Dendritic cell treated with granulocyte-macrophage colony-stimulating factor and Interleukin-4, amounts not matched to agents 40 ng/mL and 50 ng/mL, for 4 days (primary cell): ENCODE measurements around the gene ATF7.
"Not testable (repeated sequence)": the region's sequence is repeated elsewhere in the genome, so short reads cannot be mapped to it uniquely, and the experiment has no call there.

Experiments
- H3K27ac Mint-ChIP-seq: one replicate; pipeline ENCODE4 v1.8.0; 2022; ENCODE audit warnings: mild to moderate bottlenecking, mixed read lengths
- H3K27me3 Mint-ChIP-seq: one replicate; pipeline ENCODE4 v1.8.0; 2022; ENCODE audit warnings: mild to moderate bottlenecking, mixed read lengths
- H3K36me3 Mint-ChIP-seq: one replicate; pipeline ENCODE4 v1.8.0; 2022; ENCODE audit warnings: low read depth, mixed read lengths
- H3K4me1 Mint-ChIP-seq: one replicate; pipeline ENCODE4 v1.8.0; 2022; ENCODE audit warnings: low read depth, mixed read lengths
- H3K4me3 Mint-ChIP-seq: one replicate; pipeline ENCODE4 v1.8.0; 2022; ENCODE audit warnings: mild to moderate bottlenecking, moderate library complexity, mixed read lengths
- H3K9me3 Mint-ChIP-seq: one replicate; pipeline ENCODE4 v1.8.0; 2022; ENCODE audit warnings: mixed read lengths
- intact Hi-C: fragments of 100-400 bp; cut with micrococcal nuclease; formaldehyde crosslinking; loops from one replicate; pipeline ENCODE4 v1.15.0; 2022

The ATF7 gene

DNA sequence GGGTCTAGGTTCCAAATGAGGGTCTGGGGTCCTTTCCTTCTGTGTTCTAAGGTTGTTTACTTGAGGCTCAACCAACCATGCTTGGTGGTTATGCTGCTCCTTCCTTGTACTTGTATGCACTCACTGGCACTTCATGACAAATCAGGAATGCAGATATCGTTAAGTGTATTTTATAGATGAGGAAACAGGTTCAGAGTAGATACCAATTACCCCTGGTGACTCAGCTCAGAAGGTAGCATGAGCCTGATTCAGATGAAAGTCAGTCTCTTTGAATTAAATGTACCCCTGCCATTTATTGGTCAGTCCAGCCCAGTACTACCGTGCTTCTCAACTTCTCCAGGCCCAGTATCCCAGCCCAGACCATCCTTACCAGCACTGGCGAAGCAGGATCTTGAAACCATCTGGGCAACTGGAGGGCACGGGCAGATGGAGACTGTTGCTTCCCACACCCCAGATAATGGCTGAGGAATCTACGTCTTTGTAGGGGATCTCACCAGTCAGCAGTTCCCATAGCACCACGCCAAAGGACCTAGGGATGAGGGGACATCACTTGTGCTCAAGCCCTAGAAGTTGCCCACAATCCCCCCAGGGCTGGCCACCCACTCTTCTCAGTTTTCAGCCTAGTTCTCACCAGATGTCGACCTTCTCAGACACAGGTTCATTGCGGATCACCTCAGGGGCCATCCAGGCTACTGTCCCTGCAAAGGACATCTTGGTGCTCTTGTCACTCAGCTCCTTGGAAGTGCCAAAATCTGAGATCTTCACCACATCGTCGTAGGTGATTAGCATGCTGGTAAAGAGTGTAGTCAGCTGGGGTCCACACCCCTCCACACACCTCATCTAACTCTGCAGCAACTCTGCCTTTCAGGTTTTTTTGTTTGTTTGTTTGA lies 141.3 kb downstream of the ATF7 start:
- no peak overlapping the region for H3K27ac Mint-ChIP-seq
- no peaks in the 10 kb centered on the region for H3K27me3 Mint-ChIP-seq
- peaks cover 85% of the 10 kb centered on the region for H3K36me3 Mint-ChIP-seq
- no peaks in the 10 kb centered on the region for H3K4me1 Mint-ChIP-seq
- intact Hi-C loops = no loop called here
- H3K4me3 Mint-ChIP-seq = no peak overlapping the region
- H3K9me3 Mint-ChIP-seq = no peaks in the 10 kb centered on the region

DNA sequence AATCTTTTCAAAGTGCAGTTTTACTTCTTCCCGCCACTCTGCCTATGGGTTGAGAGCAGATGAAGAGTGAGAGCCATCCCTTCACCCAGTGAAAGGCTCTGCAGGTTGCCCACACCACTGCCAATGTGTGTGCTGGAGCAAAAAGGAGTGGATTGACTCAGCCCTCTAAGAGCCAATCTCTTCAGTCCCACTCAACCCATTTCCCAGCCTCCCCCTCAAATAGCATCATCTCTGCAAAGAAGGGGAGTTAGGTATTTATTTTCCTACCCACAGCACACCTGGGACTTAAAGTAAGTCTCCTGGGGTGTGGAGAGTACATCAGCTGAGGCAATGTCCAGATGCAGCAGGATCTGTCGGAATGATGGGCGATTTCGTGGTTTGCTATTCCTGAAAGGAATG lies 142.2 kb downstream of the ATF7 start:
- H3K4me1 Mint-ChIP-seq = no peaks in the 10 kb centered on the region
- intact Hi-C loops = no loop called here
- H3K36me3 Mint-ChIP-seq = peaks cover 94% of the 10 kb centered on the region
- H3K4me3 Mint-ChIP-seq = no peak overlapping the region
- no peaks in the 10 kb centered on the region for H3K9me3 Mint-ChIP-seq
- no peak overlapping the region for H3K27ac Mint-ChIP-seq
- no peaks in the 10 kb centered on the region for H3K27me3 Mint-ChIP-seq

DNA sequence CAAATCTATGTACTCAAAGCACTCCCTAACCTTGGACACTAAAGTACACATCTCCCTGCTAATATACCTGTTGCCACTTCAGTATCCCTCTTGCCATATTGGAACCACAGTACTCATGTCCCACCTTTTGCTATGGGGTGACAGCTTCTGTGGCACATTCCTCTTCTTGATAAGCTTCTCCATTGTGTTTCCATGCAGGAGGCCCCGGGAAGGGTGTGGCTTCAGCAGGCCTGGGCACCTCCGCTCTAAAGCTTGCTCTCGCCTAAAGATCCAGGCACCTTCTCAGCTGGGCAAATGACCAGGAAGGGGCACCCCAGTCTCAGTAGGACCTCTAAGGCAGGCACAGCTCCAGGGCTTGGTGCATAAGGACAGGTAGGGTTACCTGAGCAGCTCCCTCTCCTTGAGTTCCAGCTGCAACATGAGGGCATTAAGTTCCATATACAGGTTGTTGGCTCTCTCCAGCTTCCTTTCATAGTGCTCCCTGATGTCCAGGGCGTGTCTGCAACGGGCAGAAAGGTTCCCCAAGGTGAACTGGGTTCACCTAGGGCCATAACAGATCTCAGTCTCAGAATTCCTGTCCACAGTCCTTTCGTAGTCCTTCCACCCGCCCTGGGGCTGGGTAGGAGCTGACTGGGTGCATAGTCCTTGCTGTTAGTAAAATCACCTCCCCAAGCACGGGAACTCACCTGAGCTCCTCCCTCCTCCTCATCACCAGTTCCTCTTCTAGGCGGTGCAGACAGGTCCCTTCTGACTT lies 142.8 kb downstream of the ATF7 start:
- no peak overlapping the region for H3K27ac Mint-ChIP-seq
- H3K4me3 Mint-ChIP-seq = no peak overlapping the region
- no peaks in the 10 kb centered on the region for H3K4me1 Mint-ChIP-seq
- H3K27me3 Mint-ChIP-seq = no peaks in the 10 kb centered on the region
- peaks cover 99% of the 10 kb centered on the region for H3K36me3 Mint-ChIP-seq
- H3K9me3 Mint-ChIP-seq = no peaks in the 10 kb centered on the region
- intact Hi-C loops = no loop called here

DNA sequence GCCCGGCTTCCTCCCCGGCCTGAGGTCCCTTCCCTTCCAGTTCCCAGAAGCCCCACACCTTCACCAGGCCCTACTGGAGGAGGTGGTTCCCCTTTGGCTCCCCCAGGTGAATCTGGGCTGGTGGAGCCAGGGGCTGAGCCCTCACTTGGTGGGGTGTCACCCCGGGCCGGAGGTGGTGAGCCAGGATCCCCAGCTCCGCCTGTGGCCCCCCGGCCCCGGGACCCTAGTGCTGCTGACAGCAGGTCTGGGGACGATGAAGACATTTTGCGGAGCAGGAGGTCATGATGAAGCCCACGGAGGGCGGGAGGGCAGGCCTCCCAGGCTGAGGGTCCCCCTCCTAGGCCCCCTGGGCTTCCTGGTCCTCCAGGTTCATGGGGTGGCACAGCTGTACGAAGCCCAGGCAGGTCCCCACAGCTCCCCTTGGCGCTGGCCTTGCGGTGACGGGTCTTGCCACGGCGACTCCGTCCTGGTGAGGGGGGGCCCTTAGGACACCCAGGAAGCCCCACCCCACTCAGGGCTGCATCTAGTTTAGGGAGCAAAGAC lies 143.5 kb downstream of the ATF7 start:
- Mint-ChIP-seq H3K9me3 (no peaks in the 10 kb centered on the region), H3K4me1 (no peaks in the 10 kb centered on the region), H3K27ac (no peak overlapping the region), H3K4me3 (no peak overlapping the region), H3K27me3 (no peaks in the 10 kb centered on the region), H3K36me3 (peaks cover 99% of the 10 kb centered on the region)
- intact Hi-C loops = no loop called here

DNA sequence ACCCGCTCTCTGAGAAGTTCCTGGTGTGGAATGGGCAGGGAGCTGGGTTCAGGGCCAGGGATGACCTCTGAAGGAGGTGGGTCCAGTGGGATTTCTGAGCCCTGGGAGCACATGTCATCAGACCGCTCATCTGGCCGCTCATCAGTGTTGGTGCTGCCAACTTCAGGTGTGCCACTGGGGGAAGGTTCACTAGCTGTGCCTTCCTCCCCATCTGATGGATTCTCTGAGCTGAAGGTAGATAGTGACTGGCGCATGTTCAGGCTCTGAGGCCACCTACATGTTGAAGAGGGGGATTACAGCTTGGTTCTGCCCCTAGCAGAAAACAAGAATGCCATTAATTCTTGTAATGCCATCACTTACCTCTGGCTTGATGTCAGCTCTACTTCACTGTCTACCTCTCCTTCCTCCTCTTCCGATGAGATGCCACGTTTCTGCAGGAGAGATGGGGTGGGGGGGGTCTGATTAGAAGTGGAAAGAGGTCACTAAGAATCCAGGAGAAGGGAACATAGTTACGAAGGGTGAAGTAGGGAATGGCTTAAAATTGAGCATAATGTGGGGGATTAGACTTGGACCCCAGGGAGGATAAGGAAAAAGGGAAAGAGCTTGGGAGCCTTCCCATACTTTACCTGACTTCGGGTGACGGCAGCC lies 144.1 kb downstream of the ATF7 start:
- Mint-ChIP-seq H3K36me3 (peaks cover 99% of the 10 kb centered on the region), H3K27me3 (no peaks in the 10 kb centered on the region)

DNA sequence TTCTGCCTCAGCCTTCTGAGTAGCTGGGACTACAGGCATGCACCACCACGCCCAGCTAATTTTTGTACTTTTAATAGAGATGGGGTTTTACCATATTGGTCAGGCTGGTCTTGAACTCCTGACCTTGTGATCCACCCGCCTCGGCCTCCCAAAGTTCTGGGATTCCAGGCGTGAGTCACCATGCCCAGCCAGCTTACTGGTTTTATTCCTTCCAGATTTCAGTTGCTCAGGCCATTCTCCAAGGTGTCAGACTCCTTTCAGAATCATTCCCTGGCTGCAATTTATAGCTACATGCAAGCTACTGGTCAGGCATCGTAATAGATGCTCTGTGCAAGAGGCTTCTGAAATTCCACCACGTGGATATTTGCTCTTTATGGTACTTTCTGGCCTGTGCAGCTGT lies 144.7 kb downstream of the ATF7 start:
- H3K27me3 Mint-ChIP-seq, H3K4me3 Mint-ChIP-seq, H3K4me1 Mint-ChIP-seq, H3K27ac Mint-ChIP-seq, H3K9me3 Mint-ChIP-seq, intact Hi-C loops: not testable (repeated sequence)
- H3K36me3 Mint-ChIP-seq = peaks cover 99% of the 10 kb centered on the region

More for the DNA sequence above, 144.1 kb downstream of the ATF7 start:
- H3K9me3 Mint-ChIP-seq = no peaks in the 10 kb centered on the region
- H3K4me1 Mint-ChIP-seq = no peaks in the 10 kb centered on the region
- intact Hi-C loops = no loop called here
- no peak overlapping the region for H3K4me3 Mint-ChIP-seq
- H3K27ac Mint-ChIP-seq = no peak overlapping the region

DNA sequence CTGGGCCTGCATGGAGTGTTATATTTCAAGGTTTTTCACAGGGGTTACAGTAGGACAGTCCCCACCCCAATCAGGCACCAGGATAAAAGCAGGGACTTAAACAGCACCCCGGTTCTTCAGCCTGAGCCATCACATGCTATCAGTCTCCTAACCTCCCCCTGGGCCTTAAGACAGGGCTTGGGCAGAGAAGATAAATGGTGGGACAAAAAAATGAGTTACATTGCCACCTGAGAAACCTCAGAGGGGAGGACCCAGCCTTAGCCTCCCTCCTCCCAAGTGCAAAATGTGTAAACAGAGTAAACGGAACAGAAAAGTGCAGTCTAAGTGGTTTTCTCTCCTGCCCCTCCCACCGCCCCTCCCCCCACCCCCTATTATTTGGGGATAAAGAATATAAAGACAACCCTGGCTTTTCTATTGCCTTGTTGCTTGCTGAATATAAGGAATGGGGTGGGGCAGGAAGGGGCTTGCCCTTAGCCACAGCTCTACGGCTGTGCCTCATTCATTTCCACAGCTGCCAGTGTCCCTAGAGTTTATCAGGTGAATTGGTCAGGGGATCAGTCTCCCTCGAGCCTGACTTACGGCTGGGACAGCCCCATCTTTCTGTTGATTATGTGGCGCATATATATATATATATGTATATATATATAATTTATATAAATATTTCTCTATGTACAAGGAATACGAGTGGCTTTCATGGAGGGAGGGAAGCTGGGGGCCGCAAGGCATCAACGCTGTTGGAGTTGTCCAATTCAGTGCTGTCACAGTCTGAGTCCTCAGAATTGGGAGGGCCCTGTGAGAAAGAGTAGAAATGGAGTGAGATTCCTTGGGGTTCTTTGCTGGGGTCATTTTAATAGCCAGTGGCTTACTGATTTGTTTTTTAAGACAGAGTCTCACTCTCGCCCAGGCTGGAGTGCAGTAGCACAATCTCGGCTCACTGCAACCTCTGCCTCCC lies 145.4 kb downstream of the ATF7 start:
- H3K4me3 Mint-ChIP-seq = no peak overlapping the region
- H3K9me3 Mint-ChIP-seq = no peaks in the 10 kb centered on the region
- intact Hi-C loops = no loop called here
- no peak overlapping the region for H3K27ac Mint-ChIP-seq
- H3K36me3 Mint-ChIP-seq = peaks cover 99% of the 10 kb centered on the region
- no peaks in the 10 kb centered on the region for H3K4me1 Mint-ChIP-seq
- no peaks in the 10 kb centered on the region for H3K27me3 Mint-ChIP-seq

DNA sequence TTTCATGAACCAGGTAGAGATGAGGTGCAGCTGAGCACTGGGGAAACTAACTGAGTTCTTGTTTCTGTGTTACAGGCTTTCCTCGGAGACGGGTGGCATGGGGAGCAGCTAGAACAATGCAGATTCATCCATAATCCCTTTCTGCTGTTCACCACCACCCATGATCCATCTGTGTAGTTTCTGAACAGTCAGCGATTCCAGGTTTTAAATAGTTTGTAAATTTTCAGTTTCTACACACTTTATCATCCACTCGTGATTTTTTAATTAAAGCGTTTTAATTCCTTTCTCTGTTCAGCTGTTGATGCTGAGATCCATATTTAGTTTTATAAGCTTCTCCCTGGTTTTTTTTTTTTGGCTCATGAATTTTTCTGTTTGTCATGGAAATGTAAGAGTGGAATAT lies 146.9 kb downstream of the ATF7 start:
- Mint-ChIP-seq H3K9me3 (no peaks in the 10 kb centered on the region), H3K4me3 (no peak overlapping the region), H3K27ac (no peak overlapping the region), H3K36me3 (peaks cover 100% of the 10 kb centered on the region), H3K4me1 (peaks cover 9% of the 10 kb centered on the region), H3K27me3 (no peaks in the 10 kb centered on the region)
- intact Hi-C loops = no loop called here

DNA sequence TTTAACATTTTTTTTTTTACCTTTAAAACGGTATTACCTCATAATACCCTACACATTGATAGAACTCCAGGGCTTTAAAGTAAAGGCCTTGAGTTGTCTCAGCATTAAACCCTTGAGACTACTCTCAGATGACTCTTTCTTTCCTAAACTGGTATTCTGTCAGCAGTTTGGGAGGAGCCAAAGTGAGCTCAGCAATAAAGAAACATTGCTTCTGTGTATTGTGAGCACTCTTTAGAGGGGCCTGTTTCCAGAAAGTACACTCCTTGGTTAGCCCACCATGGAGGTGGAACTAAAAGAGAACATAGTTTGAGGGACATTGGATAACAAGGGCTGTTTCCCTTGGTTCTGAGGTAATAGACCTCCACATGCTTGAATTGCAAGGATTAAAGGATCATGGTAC lies 147.3 kb downstream of the ATF7 start:
- Mint-ChIP-seq H3K27me3 (no peaks in the 10 kb centered on the region), H3K36me3 (peaks cover 100% of the 10 kb centered on the region), H3K9me3 (no peaks in the 10 kb centered on the region), H3K4me3 (no peak overlapping the region), H3K27ac (no peak overlapping the region), H3K4me1 (peaks cover 13% of the 10 kb centered on the region)
- intact Hi-C loops = no loop called here

DNA sequence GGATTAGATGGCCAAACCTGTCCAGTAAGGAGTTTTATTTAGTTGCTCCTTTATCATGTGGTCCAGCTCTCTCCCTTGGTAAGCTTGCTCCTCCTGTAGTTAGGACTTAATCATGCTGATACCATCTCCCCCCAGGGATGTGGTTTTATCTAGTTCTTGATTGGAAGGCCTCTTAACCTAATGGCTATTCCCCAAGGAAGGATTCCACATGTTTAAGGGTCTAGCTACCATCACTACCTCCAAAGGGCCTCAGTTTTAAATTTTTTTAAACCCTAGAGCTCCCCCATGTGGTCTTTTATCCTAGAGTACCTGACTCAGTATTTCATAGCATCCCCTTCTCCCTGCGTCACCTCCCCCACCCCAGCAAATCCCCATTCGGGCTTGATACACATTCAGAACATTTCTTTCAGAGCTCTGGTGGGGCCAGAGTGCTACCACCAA lies 149.4 kb downstream of the ATF7 start:
- no peak overlapping the region for H3K27ac Mint-ChIP-seq
- intact Hi-C loops = no loop called here
- no peaks in the 10 kb centered on the region for H3K27me3 Mint-ChIP-seq
- no peaks in the 10 kb centered on the region for H3K9me3 Mint-ChIP-seq
- peaks cover 100% of the 10 kb centered on the region for H3K36me3 Mint-ChIP-seq
- H3K4me3 Mint-ChIP-seq = no peak overlapping the region
- peaks cover 31% of the 10 kb centered on the region for H3K4me1 Mint-ChIP-seq

DNA sequence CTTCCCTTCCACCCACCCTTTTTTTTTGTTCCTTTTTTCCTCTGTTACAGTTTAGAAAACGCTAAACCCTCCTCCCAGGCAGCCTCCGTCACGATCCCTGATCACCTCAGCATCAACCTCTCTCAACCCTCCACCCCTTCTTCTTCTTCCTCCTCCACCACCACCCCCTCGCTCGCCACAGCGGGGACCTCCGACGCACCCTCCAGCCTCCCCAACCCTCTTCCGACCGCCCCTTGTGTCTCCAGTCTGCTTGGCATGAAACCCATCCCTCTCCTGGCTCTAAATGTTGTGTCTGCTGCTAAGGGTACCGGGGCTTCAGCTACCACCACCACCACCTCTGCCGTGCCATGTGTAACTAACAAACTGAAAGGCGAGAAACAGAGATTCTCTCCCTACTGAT lies 151.4 kb downstream of the ATF7 start:
- Mint-ChIP-seq H3K36me3 (peaks cover 100% of the 10 kb centered on the region), H3K27ac (peak overlapping the region; percentile 15), H3K9me3 (no peaks in the 10 kb centered on the region), H3K4me1 (peaks cover 42% of the 10 kb centered on the region), H3K27me3 (no peaks in the 10 kb centered on the region), H3K4me3 (no peak overlapping the region)
- intact Hi-C loops = no loop called here

DNA sequence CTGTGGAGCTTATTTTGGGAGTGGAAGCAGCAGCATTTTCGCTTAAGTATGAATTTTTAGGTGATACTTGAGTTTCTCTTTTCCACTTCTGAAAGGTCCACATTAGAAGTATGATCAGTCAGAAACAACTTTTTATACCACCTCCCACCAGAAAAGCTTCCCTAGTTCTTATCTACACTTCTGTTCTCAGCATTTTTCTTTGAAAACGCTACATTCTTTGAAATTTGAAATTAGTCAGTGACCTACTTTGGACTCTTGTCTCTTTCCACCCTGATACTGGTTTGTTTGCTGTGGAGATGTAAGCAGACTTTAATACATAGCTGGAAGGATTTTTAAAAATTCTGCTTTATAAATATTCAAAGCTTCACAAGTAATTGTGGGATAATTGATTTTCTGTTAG lies 152.1 kb downstream of the ATF7 start:
- peaks cover 100% of the 10 kb centered on the region for H3K36me3 Mint-ChIP-seq
- H3K4me1 Mint-ChIP-seq = peaks cover 42% of the 10 kb centered on the region
- no peak overlapping the region for H3K4me3 Mint-ChIP-seq
- H3K27ac Mint-ChIP-seq = peak overlapping the region; percentile 15
- H3K27me3 Mint-ChIP-seq = no peaks in the 10 kb centered on the region
- no peaks in the 10 kb centered on the region for H3K9me3 Mint-ChIP-seq
- intact Hi-C loops = no loop called here

DNA sequence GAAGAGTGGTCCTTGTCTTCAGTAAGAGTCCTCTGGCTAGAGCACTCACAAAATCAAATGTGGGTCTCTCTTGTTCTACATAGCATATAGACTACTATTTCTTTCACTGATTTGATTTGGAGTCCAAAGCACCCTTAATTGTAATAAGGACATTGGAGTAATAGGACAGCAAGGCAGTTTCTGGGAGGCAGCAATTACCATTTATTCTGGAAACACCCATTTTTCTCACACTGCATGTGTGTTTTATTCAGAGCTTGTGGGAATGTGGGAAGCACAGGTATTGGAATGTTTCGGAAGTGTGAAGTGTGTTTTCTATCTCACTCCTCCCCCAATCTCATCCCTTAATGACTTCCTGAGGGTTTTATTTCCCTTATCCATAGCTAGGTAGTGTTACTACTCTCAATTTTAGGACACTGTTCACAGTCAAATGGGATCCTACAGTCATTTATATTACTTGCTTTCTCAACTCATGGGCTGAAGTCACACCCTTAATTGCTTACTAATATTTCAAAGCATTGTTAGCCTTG lies 154.1 kb downstream of the ATF7 start:
- Mint-ChIP-seq H3K27ac (no peak overlapping the region), H3K27me3 (no peaks in the 10 kb centered on the region), H3K4me1 (peaks cover 43% of the 10 kb centered on the region), H3K4me3 (no peak overlapping the region), H3K9me3 (no peaks in the 10 kb centered on the region), H3K36me3 (peaks cover 100% of the 10 kb centered on the region)
- intact Hi-C loops = no loop called here
